Lower leg skin (tissue), 4 donors: ENCODE data around the gene CAV2. TPM values are rescaled to one million over a fixed set of nuclear protein-coding genes. Genes with fewer than 3 reads are reported as not detected.

Source experiments
- DNase-seq, 2 donors: peaks; one replicate each; pipeline ENCODE4 v3.0.0-alpha.2; 2019; ENCODE audit warnings: low spot score in 2 of 2
- H3K4me3 ChIP-seq: fragments of 200-600 bp; sonication (generic); 2 replicates; pipeline ENCODE4 v1.5.1; 2017; ENCODE audit warnings: mild to moderate bottlenecking, low read depth; ENCODE audit not compliant: poor library complexity, severe bottlenecking
- POLR2A ChIP-seq, 2 donors: fragments of 450-650 bp; IDR thresholded peaks; one replicate each; pipeline ENCODE4 v1.6.1; 2016 to 2017; ENCODE audit warnings: antibody characterized with exemption in 2 of 2, mild to moderate bottlenecking in 1 of 2, moderate library complexity in 1 of 2
- WGBS, 2 donors: methylation state at CpG; one replicate each; pipeline ENCODE4 v1.1.5; 2018; 5-methylcytosine and 5-hydroxymethylcytosine counted together
- intact Hi-C: fragments of 100-400 bp; cut with DNase I; formaldehyde crosslinking; loops from one replicate; pipeline ENCODE4 v1.15.0; 2023; ENCODE audit warnings: low total_unique reads
- total RNA-seq, 4 donors: library from RNA; depleted of rRNA; stranded (reverse); fragments of >200 nt; gene quantifications; one replicate each; pipeline ENCODE4 v1.1.0, GENCODE V29; 2016
- TF ChIP-seq, protein P1 (sequence below), 3 donors: fragments of 450-650 bp; IDR thresholded peaks; one replicate each; pipeline ENCODE4 v1.5.1; 2016; ENCODE audit warnings: antibody characterized with exemption in 3 of 3, mild to moderate bottlenecking in 3 of 3, moderate library complexity in 2 of 3

Gene CAV2
- total RNA-seq, 4 donors from 2014 or later: 47.3 to 72.1 (median 67.7) TPM

DNA sequence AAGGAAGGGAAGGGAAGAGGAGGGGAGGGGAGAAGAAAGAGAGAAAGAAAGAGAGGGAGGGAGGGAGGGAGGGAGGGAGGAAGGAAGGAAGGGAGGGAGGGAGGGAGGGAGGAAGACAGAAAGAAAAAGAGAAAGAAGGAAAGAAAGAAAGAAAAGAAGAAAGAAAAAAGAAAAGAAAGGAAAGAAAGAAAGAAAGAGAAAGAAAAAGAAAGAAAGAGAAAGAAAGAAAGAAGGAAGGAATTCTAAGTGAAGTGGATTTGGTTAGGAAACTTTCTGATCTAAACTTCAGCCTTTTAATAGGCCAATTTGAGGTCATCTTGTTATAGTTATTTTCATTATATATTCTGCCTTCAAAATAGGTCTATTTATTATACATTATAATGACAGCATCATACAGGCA lies 4.3 kb downstream of the CAV2 start:
- intact Hi-C loops: loop anchor here (5.0 kb wide), 1 partner anchor 247 kb away; no protein-coding TSS in a partner anchor
- no peak for DNase-seq
- H3K4me3 ChIP-seq: no peak overlapping the region
- TF ChIP-seq, protein P1, sequence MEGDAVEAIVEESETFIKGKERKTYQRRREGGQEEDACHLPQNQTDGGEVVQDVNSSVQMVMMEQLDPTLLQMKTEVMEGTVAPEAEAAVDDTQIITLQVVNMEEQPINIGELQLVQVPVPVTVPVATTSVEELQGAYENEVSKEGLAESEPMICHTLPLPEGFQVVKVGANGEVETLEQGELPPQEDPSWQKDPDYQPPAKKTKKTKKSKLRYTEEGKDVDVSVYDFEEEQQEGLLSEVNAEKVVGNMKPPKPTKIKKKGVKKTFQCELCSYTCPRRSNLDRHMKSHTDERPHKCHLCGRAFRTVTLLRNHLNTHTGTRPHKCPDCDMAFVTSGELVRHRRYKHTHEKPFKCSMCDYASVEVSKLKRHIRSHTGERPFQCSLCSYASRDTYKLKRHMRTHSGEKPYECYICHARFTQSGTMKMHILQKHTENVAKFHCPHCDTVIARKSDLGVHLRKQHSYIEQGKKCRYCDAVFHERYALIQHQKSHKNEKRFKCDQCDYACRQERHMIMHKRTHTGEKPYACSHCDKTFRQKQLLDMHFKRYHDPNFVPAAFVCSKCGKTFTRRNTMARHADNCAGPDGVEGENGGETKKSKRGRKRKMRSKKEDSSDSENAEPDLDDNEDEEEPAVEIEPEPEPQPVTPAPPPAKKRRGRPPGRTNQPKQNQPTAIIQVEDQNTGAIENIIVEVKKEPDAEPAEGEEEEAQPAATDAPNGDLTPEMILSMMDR (IDR thresholded peaks at IDR 0.05): no peak
- no peak for TF ChIP-seq POLR2A (IDR thresholded peaks at IDR 0.05)

DNA sequence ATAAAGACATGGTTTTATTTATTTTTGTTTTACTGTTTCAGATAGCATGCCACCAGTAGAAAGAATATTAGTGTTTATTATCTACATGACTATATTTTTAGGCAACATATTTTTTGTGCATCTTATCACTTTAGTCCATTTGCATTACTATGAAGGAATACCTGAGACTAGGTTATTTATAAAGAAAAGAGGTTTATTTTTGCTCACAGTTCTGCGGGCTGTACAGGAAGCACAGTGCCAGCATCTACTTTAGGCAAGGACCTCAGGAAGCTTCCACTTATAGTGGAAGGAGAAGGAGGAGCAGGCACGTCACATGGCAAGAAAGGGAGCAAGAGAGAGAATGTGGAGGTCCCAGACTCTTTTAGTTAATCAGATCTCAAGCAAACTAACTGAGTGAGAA lies 5.7 kb downstream of the CAV2 start:
- TF ChIP-seq, protein P1 (IDR thresholded peaks at IDR 0.05): no peak
- TF ChIP-seq POLR2A (IDR thresholded peaks at IDR 0.05): no peak
- no peak overlapping the region for H3K4me3 ChIP-seq
- intact Hi-C loops: no loop called here
- DNase-seq: no peak
- WGBS, 2 donors: 44 to 92% methylated on average over 2 of the region's 2 CpGs

DNA sequence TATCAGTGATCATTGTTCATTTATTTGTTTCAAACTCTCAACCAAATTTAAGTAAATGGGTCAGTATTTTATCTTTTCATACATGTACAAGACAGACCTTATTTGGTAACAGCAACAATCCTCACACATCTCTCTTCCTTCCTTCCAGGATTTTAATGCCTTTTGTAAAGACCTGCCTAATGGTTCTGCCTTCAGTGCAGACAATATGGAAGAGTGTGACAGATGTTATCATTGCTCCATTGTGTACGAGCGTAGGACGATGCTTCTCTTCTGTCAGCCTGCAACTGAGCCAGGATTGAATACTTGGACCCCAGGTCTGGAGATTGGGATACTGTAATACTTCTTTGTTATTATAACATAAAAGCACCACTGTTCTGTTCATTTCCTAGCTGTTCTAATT lies 6.3 kb downstream of the CAV2 start:
- intact Hi-C loops: no loop called here
- no peak for DNase-seq
- no peak overlapping the region for H3K4me3 ChIP-seq
- TF ChIP-seq, protein P1 (IDR thresholded peaks at IDR 0.05): no peak
- no peak for TF ChIP-seq POLR2A (IDR thresholded peaks at IDR 0.05)
- WGBS, 2 donors: 58 to 66% methylated on average over 3 of the region's 3 CpGs

DNA sequence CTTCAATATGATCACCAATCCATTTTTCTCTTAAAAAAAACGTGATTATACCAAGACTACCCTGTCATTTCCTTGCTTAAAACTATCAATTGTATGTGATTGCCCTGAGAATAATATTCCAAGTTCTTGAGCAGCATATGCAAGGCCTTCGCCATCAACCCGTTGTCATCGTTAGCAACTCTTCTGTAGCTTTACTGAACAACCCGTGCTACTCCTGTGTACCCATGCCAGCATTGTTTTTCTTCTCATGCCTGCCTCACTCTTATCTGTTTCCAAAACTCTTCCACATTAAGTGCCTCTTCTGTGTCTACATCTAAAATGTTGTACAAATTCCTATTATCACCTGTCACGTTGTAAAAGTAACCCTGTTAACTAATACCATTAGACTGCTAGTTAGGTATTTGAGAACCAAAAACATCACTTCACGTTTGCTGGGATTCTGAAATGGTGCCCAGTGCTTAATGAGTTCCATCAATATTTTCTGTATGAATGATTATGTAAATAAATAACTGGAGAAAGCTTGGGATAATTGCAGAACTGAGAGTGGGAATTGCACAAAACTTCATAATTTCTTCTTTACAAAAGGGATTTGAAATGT lies 10.5 kb downstream of the CAV2 start:
- 71 to 74% methylated on average over 7 of the region's 7 CpGs for WGBS, 2 donors
- TF ChIP-seq POLR2A (IDR thresholded peaks at IDR 0.05): no peak
- TF ChIP-seq, protein P1 (IDR thresholded peaks at IDR 0.05): no peak
- DNase-seq: no peak
- intact Hi-C loops: no loop called here
- H3K4me3 ChIP-seq: no peak overlapping the region

DNA sequence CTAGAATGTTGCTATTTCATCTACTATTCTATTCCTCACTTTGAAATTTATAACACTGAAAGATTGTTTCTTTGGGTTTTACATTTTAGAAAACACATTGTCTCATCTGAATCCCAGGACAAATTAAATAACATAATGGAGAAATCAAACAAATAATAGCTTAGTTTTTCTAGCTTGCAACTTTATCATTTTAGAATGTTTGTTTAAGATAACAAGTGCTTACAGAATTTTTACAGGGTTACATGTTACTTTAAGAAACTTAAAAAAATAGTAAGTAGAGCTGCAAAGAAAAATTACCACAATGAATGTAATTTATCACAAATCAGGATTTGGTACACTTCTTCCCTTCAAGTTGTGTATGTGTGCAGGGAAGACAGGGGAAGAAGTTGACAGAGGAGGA lies 11.3 kb downstream of the CAV2 start:
- intact Hi-C loops: no loop called here
- no peak overlapping the region for H3K4me3 ChIP-seq
- DNase-seq: no peak

More for the DNA sequence above, 11.3 kb downstream of the CAV2 start:
- no peak for TF ChIP-seq POLR2A (IDR thresholded peaks at IDR 0.05)
- TF ChIP-seq, protein P1 (IDR thresholded peaks at IDR 0.05): no peak
